Thoracic aorta (tissue), 2 donors: ENCODE measurements around the gene SSBP4. TPM values are rescaled to one million over a fixed set of nuclear protein-coding genes. Genes with fewer than 3 reads are reported as not detected.

Source experiments
- ATAC-seq: fragments of 150-250 bp; one replicate; pipeline ENCODE4 v1.8.0; 2017; ENCODE audit warnings: low read depth; ENCODE audit not compliant: insufficient number of reproducible peaks, low FRiP score
- DNase-seq: peaks from one replicate; pipeline ENCODE4 v3.0.0-alpha.2; 2020; ENCODE audit warnings: low spot score
- H3K27ac ChIP-seq, 2 donors: fragments of 200-600 bp; sonication (generic); 1 replicate in 1 of 2; 2 replicates in 1 of 2; pipeline ENCODE4 v1.5.1; 2016; ENCODE audit warnings: mild to moderate bottlenecking in 2 of 2, moderate library complexity in 2 of 2
- H3K27me3 ChIP-seq: fragments of 200-600 bp; sonication (generic); replicated peaks from 2 replicates; pipeline ENCODE4 v1.6.0; 2016; ENCODE audit warnings: mild to moderate bottlenecking; ENCODE audit not compliant: insufficient read depth
- H3K36me3 ChIP-seq: fragments of 200-600 bp; sonication (generic); one replicate; pipeline ENCODE4 v1.5.1; 2016
- H3K4me1 ChIP-seq, 2 donors: fragments of 200-600 bp; sonication (generic); 1 replicate in 1 of 2; 2 replicates in 1 of 2; pipeline versions ENCODE4 v1.5.1 to v1.6.0; 2016; ENCODE audit warnings: low read depth in 2 of 2, mild to moderate bottlenecking in 1 of 2; ENCODE audit not compliant: control insufficient read depth in 1 of 2
- H3K4me3 ChIP-seq: fragments of 200-600 bp; sonication (generic); 2 replicates; pipeline ENCODE4 v1.5.1; 2016; ENCODE audit warnings: mild to moderate bottlenecking
- H3K9me3 ChIP-seq: fragments of 200-600 bp; sonication (generic); 2 replicates; pipeline ENCODE4 v1.5.1; 2016
- CTCF ChIP-seq: fragments of 200-600 bp; sonication (generic); IDR thresholded peaks from one replicate; pipeline ENCODE4 v1.5.1; 2019; ENCODE audit warnings: antibody characterized with exemption
- total RNA-seq, 2 donors: library from RNA; depleted of rRNA; stranded (reverse); fragments of >200 nt; gene quantifications; one replicate each; pipeline versions ENCODE4 v1.1.0 to v1.2.3, GENCODE V29; 2016

The SSBP4 gene
- total RNA-seq, 2 donors from 2014 or later, result 87.7 to 94.9 TPM

GRCh38 chr19:18450021-18450930 is 31.1 kb downstream of the SSBP4 start:
- Histone ChIP-seq H3K27ac (no peak overlapping the region), H3K27me3 (no peaks in the 10 kb centered on the region), H3K36me3 (peaks cover 56% of the 10 kb centered on the region), H3K4me3 (no peak overlapping the region), H3K4me1 (peaks cover 0 to 8% of the 10 kb centered on the region in 2 donors), H3K9me3 (no peaks in the 10 kb centered on the region)
- ATAC-seq (no peak), DNase-seq (no peak)
- TF ChIP-seq CTCF, result no peak

DNA sequence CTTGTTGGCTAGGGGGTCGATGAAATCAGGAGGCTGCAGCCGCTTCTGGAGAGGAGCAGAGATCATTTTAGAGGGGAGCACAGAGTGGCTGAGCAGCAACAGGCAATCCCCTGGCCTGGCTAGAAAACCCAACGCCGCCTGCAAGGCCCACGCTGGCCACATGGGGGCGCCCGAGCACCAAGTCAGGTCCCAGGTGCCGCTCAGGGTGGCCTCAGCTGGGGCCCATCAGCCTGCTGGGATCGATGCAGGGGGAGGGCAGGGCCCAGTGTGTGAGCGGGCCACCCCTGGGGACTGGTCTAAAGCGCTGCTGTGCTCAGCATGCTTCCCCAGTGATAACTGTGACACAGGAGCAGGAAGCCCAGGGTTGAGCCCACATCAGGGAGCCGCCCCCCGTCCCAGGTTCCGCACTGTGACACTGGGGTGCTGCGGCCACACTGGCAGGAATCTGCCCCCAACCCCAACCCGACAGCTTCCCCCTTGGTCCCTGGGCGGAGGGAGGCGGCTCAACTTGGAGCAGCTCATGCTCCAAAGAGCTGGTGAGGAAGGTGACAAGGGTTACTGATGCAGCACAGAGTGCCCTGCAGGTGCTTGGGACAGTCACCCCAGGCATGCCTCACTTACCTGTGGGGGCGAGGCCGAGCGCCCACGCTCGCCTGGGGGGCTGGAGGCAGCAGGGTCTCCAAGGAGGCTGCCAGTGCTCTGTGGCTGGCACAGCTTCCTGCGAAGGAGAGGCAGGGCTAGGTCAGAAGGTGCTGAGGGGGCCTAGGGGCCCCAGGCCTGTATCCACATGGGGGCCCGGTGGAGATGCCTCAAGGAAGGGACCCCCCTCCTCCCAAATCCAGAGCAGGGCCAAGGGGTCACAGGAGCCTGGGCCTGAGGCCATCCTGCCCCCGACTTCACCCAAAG is 32.0 kb downstream of the SSBP4 start:
- no peak overlapping the region for H3K4me3 ChIP-seq
- peaks cover 0 to 8% of the 10 kb centered on the region in 2 donors for H3K4me1 ChIP-seq
- peaks cover 52% of the 10 kb centered on the region for H3K36me3 ChIP-seq
- no peak overlapping the region for H3K27ac ChIP-seq
- H3K27me3 ChIP-seq, result no peaks in the 10 kb centered on the region
- peak; percentile 98 for TF ChIP-seq CTCF
- DNase-seq (no peak), ATAC-seq (peak; percentile 56)
- H3K9me3 ChIP-seq, result no peaks in the 10 kb centered on the region

DNA sequence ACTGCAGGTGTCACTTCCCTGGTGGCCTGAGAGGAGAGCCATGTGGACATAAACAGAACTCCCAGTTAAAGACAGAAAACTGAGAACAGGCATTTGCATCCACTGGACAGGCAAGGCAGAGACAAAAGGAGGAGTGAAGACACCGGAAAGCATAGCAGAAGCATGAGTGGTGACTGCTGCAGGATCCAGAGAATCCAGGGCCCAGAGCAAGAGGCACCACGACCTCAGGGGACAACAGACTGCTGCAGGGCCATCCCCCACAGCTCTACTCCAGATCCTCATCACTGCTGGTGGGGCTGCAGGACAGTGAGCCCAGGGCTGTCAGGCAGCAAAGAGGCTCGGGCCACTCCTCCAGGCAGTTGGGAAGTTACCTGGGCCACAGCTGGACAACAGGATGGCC is 33.2 kb downstream of the SSBP4 start:
- H3K27me3 ChIP-seq, result no peaks in the 10 kb centered on the region
- no peak for ATAC-seq
- no peak overlapping the region for H3K27ac ChIP-seq
- H3K4me3 ChIP-seq, result no peak overlapping the region
- DNase-seq, result no peak
- peaks cover 4 to 19% of the 10 kb centered on the region in 2 donors for H3K4me1 ChIP-seq
- H3K36me3 ChIP-seq, result peaks cover 46% of the 10 kb centered on the region
- no peaks in the 10 kb centered on the region for H3K9me3 ChIP-seq
- no peak for TF ChIP-seq CTCF

DNA sequence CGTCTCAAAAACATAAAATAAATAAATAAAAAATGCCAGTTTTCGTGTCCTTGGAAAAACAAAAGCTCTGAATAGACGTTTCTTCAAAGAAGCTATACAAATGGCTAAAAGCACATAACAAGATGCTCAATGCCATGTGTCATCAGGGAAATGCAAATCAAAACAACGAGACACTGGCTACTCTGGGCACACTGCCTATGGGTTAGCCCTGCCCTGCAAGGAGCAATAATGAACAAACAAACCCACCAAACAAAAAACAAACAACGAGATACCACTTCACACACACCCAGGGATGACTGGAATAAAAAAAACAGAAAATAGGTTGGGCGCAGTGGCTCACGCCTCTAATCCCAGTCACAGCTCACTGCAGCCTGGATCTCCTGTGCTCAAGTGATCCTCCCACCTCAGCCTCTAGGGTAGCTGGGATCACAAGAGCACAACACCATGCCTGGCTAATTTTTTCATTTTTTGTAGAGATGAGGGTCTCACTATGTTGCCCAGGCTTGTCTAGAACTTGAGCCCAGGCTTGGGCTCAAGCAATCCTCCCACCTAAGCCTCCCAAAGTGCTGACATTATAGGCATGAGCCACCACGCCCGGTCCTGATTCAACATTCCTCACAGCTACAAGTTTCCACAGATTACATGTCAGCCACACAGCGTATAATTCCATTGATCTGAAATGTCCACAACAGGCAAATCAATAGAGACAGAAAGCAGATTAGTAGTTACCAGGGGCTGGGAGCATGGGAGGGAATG is 34.2 kb downstream of the SSBP4 start:
- Histone ChIP-seq H3K27me3 (no peaks in the 10 kb centered on the region), H3K9me3 (no peaks in the 10 kb centered on the region), H3K4me3 (no peak overlapping the region), H3K4me1 (peaks cover 4 to 27% of the 10 kb centered on the region in 2 donors), H3K27ac (no peak overlapping the region), H3K36me3 (peaks cover 40% of the 10 kb centered on the region)
- no peak for DNase-seq
- no peak for ATAC-seq
- no peak for TF ChIP-seq CTCF
